GM12878 (cell line): ENCODE data around the gene FLNC. TPM values are rescaled to one million over a fixed set of nuclear protein-coding genes. Genes with fewer than 3 reads are reported as not detected.

Experiments used
- ATAC-seq: fragments of 200-7000 bp; cut with Tn5 transposase; 3 replicates; pipeline ENCODE4 v1.9.1; 2020; ENCODE audit warnings: mild to moderate bottlenecking, moderate library complexity
- Bru-seq: library from RNA; stranded (reverse); fragments of 400-500 nt; gene quantifications from one replicate; lab custom pipeline; 2021; lab: Mats Ljungman, UMichigan
- BruChase-seq, 2 experiments: library from RNA; stranded (reverse); fragments of 400-500 nt; gene quantifications; one replicate each; lab custom pipeline; 2021; lab: Mats Ljungman, UMichigan
- BruUV-seq: library from RNA; stranded (reverse); fragments of 400-500 nt; replicated peaks from 2 replicates; lab custom pipeline; 2021; lab: Mats Ljungman, UMichigan
- CTCF ChIA-PET: fragments of 300-600 bp; sonication (Branson Sonifier 250); formaldehyde crosslinking; extraction: SDS; loops from one replicate; lab custom pipeline; 2021; ENCODE audit warnings: inconsistent platforms; lab: Yijun Ruan, JAX
- POLR2A ChIA-PET: fragments of 350-600 bp; formaldehyde crosslinking; extraction: SDS; loops from one replicate; lab custom pipeline; 2021; ENCODE audit warnings: inconsistent platforms; lab: Charles Lee
- RAD21 ChIA-PET: fragments of 300-600 bp; sonication (Branson Sonifier 250); formaldehyde crosslinking; loops from one replicate; lab custom pipeline; 2023; ENCODE audit warnings: antibody characterized with exemption; ENCODE audit not compliant: unreplicated experiment; lab: Charles Lee
- SMC1A ChIA-PET: fragments of 300-600 bp; sonication (Branson Sonifier 250); formaldehyde crosslinking; loops from one replicate; lab custom pipeline; 2023; ENCODE audit not compliant: unreplicated experiment, uncharacterized antibody; lab: Charles Lee
- DNase-seq: peaks from one replicate; pipeline ENCODE4 v3.0.0-alpha.2; 2011; ENCODE audit warnings: low read depth, low spot score
- FAIRE-seq: peaks from 3 replicates; lab custom pipeline; 2011; peaks lifted over from hg19 to GRCh38; lab: Jason Lieb, UNC
- H2AFZ ChIP-seq: 2 replicates; pipeline ENCODE4 v1.6.0; 2011; ENCODE audit warnings: low read depth, low read length, control low read depth; ENCODE audit not compliant: control insufficient read depth
- H3K27ac ChIP-seq: 2 replicates; pipeline ENCODE4 v1.5.1; 2011; ENCODE audit warnings: control low read depth; ENCODE audit not compliant: control insufficient read depth, insufficient read depth
- H3K27me3 ChIP-seq, 2 experiments: replicated peaks in 1 of 2; 2 replicates each; pipeline versions ENCODE4 v1.6.0 to v1.6.1; 2011; ENCODE audit warnings: low read length in 1 of 2; ENCODE audit not compliant: control insufficient read depth in 2 of 2, insufficient read depth in 2 of 2
- H3K36me3 ChIP-seq, 2 experiments: 2 replicates each; pipeline ENCODE4 v1.5.1; 2011; ENCODE audit warnings: low read length in 1 of 2; ENCODE audit not compliant: control insufficient read depth in 2 of 2, insufficient read depth in 2 of 2
- H3K4me1 ChIP-seq: 2 replicates; pipeline ENCODE4 v1.6.1; 2011; ENCODE audit warnings: mild to moderate bottlenecking, low read length, moderate library complexity, mixed read lengths; ENCODE audit not compliant: control insufficient read depth, insufficient read depth
- H3K4me2 ChIP-seq: 2 replicates; pipeline ENCODE4 v1.6.0; 2011; ENCODE audit warnings: control low read depth; ENCODE audit not compliant: control insufficient read depth, insufficient read depth
- H3K4me3 ChIP-seq: fragments of 200-600 bp; sonication (generic); 2 replicates; pipeline ENCODE4 v1.5.1; 2016
- H3K79me2 ChIP-seq: 2 replicates; pipeline ENCODE4 v1.6.0; 2011; ENCODE audit warnings: low read length; ENCODE audit not compliant: control insufficient read depth, insufficient read depth
- H3K9ac ChIP-seq: 2 replicates; pipeline ENCODE4 v1.8.0; 2011; ENCODE audit warnings: low read length, control low read depth, mixed read lengths; ENCODE audit not compliant: control insufficient read depth, insufficient read depth
- H3K9me3 ChIP-seq: replicated peaks from 3 replicates; pipeline ENCODE4 v1.5.1; 2011; ENCODE audit warnings: mild to moderate bottlenecking, low read length; ENCODE audit not compliant: control insufficient read depth, insufficient read depth
- H4K20me1 ChIP-seq: 2 replicates; pipeline ENCODE4 v1.6.0; 2011; ENCODE audit not compliant: control insufficient read depth, insufficient read depth
- HDAC2 ChIP-seq: fragments of 200-600 bp; sonication (generic); IDR thresholded peaks from 2 replicates; pipeline ENCODE4 v1.6.1; 2017
- MYC ChIP-seq: IDR thresholded peaks from 2 replicates; pipeline ENCODE4 v1.6.1; 2011; ENCODE audit warnings: mild to moderate bottlenecking, low read length, moderate library complexity, inconsistent platforms; ENCODE audit not compliant: insufficient read depth, insufficient replicate concordance, insufficient read length, severe bottlenecking
- PAX8 ChIP-seq: fragments of 450-650 bp; IDR thresholded peaks from 2 replicates; pipeline ENCODE4 v1.6.1; 2017; ENCODE audit warnings: mild to moderate bottlenecking, moderate library complexity
- SMAD5 ChIP-seq: IDR thresholded peaks from 2 replicates; pipeline ENCODE4 v1.6.1; 2016; ENCODE audit warnings: antibody characterized with exemption, low read depth
- ZNF217 ChIP-seq: fragments of 450-650 bp; IDR thresholded peaks from 2 replicates; pipeline ENCODE4 v1.6.1; 2017; ENCODE audit warnings: antibody characterized with exemption, mild to moderate bottlenecking
- WGBS: methylation state at CpG from one replicate; pipeline ENCODE4 v1.1.6; 2016; ENCODE audit warnings: low lambda C conversion rate; ENCODE audit not compliant: insufficient replicate concordance, insufficient coverage; ENCODE audit errors: missing lambda C conversion rate; 5-methylcytosine and 5-hydroxymethylcytosine counted together
- in situ Hi-C: fragments of 300-500 bp; cut with MboI; formaldehyde crosslinking; loops from 9 replicates; pipeline ENCODE4 v1.14.3; 2018; ENCODE audit warnings: mixed read lengths
- intact Hi-C: fragments of 100-400 bp; cut with micrococcal nuclease; formaldehyde crosslinking; loops from one replicate; pipeline ENCODE4 v1.14.2; 2022; ENCODE audit not compliant: unreplicated experiment
- long read RNA-seq, 2 experiments: library from polyadenylated mRNA; unstranded; transcript quantifications; one replicate each; pipeline ENCODE4 v2.0.0, GENCODE V29; 2019 to 2020
- polyA minus RNA-seq, 3 experiments: library from RNA; depleted of rRNA, polyadenylated mRNA; stranded (reverse); fragments of >200 nt; gene quantifications; 2 replicates each; pipeline ENCODE4 v1.2.3, GENCODE V29; 2011
- polyA plus RNA-seq, 11 experiments: library from polyadenylated mRNA; depleted of rRNA in 4 of 11; unstranded in 6 of 11; stranded (reverse) in 5 of 11; fragments of >200 nt; fragmentation: Nextera tagmentation in 4 of 11; fragmentation: Illumina TruSeq in 1 of 11; extraction: Ambion mirVana in 4 of 11; extraction: Trizol in 1 of 11; gene quantifications; 1 replicate in 1 of 11; 2 replicates in 10 of 11; pipeline versions ENCODE4 v1.2.1 to v1.2.3, GENCODE V29; 2011 to 2016; ENCODE audit warnings: inconsistent platforms in 2 of 11, missing spikeins in 2 of 11, low read depth in 1 of 11
- total RNA-seq, 4 experiments: library from RNA; depleted of rRNA in 3 of 4; stranded (reverse); fragments of >200 nt in 3 of 4; fragmentation: Illumina TruSeq in 1 of 4; extraction: Trizol in 1 of 4; gene quantifications; 2 replicates each; pipeline versions ENCODE4 v1.2.1 to v1.2.3, GENCODE V29; 2013 to 2021
- TF ChIP-seq, protein P1 (sequence below): fragments of 450-650 bp; conservative IDR thresholded peaks from 2 replicates; pipeline ENCODE4 v1.6.1; 2017; ENCODE audit warnings: mild to moderate bottlenecking, moderate library complexity
- TF ChIP-seq, protein P2 (sequence below): fragments of 450-650 bp; IDR thresholded peaks from 2 replicates; pipeline ENCODE4 v1.6.1; 2017; ENCODE audit warnings: mild to moderate bottlenecking, moderate library complexity

FLNC gene, protein sequence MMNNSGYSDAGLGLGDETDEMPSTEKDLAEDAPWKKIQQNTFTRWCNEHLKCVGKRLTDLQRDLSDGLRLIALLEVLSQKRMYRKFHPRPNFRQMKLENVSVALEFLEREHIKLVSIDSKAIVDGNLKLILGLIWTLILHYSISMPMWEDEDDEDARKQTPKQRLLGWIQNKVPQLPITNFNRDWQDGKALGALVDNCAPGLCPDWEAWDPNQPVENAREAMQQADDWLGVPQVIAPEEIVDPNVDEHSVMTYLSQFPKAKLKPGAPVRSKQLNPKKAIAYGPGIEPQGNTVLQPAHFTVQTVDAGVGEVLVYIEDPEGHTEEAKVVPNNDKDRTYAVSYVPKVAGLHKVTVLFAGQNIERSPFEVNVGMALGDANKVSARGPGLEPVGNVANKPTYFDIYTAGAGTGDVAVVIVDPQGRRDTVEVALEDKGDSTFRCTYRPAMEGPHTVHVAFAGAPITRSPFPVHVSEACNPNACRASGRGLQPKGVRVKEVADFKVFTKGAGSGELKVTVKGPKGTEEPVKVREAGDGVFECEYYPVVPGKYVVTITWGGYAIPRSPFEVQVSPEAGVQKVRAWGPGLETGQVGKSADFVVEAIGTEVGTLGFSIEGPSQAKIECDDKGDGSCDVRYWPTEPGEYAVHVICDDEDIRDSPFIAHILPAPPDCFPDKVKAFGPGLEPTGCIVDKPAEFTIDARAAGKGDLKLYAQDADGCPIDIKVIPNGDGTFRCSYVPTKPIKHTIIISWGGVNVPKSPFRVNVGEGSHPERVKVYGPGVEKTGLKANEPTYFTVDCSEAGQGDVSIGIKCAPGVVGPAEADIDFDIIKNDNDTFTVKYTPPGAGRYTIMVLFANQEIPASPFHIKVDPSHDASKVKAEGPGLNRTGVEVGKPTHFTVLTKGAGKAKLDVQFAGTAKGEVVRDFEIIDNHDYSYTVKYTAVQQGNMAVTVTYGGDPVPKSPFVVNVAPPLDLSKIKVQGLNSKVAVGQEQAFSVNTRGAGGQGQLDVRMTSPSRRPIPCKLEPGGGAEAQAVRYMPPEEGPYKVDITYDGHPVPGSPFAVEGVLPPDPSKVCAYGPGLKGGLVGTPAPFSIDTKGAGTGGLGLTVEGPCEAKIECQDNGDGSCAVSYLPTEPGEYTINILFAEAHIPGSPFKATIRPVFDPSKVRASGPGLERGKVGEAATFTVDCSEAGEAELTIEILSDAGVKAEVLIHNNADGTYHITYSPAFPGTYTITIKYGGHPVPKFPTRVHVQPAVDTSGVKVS (N-terminal part only)
- total RNA-seq (2013; cell fraction: nucleolus; rRNA removed): 0.04 TPM in 1 of 2 replicates, not detected in the other
- total RNA-seq (2014; rRNA removed): 0.05 and 0.11 TPM in 2 replicates
- total RNA-seq (2014; rRNA removed; fragmentation: Illumina TruSeq; extraction: Trizol): 0.09 TPM in 1 of 2 replicates, not detected in the other
- 0.21 and 0.32 TPM in 2 replicates for total RNA-seq (2021)
- polyA plus RNA-seq (2011; ENCODE audit: low read depth): 0.07 TPM
- polyA plus RNA-seq (2011; rRNA removed): not detected in 2 replicates
- not detected in 2 replicates for polyA plus RNA-seq (2011; cell fraction: cytosol; rRNA removed)
- 0.03 TPM in 1 of 2 replicates, not detected in the other for polyA plus RNA-seq (2011; cell fraction: nucleus; rRNA removed)
- polyA plus RNA-seq (2012): 0.12 and 0.17 TPM in 2 replicates
- polyA plus RNA-seq (2014; fragmentation: Illumina TruSeq; extraction: Trizol): 0.01 TPM in 1 of 2 replicates, not detected in the other
- under 1 TPM in 1 of 2 experiments, not detected in 1; 0.02 TPM for polyA plus RNA-seq (2014; fragmentation: Nextera tagmentation; extraction: Ambion mirVana)
- polyA plus RNA-seq (2014; rRNA removed): 0.01 and 0.06 TPM in 2 replicates
- polyA plus RNA-seq (2016; fragmentation: Nextera tagmentation; extraction: Ambion mirVana): under 1 TPM; 0.03 to 0.08 TPM
- polyA minus RNA-seq (2011; rRNA and poly(A)+ RNA removed): 0.05 and 0.07 TPM in 2 replicates
- polyA minus RNA-seq (2011; cell fraction: cytosol; rRNA and poly(A)+ RNA removed): 0.13 TPM in 1 of 2 replicates, not detected in the other
- polyA minus RNA-seq (2011; cell fraction: nucleus; rRNA and poly(A)+ RNA removed): 0.19 TPM in 1 of 2 replicates, not detected in the other
- percentile 3 among the genes with signal in this experiment for Bru-seq, nascent RNA
- percentile 9 among the genes with signal in this experiment for BruChase-seq, experiment 1, labeled RNA remaining after a 6-hour chase
- not detected for BruChase-seq, experiment 2, labeled RNA remaining after a 2-hour chase
- long read RNA-seq, experiment 1: 0 reads
- long read RNA-seq, experiment 2: 0 reads

DNA sequence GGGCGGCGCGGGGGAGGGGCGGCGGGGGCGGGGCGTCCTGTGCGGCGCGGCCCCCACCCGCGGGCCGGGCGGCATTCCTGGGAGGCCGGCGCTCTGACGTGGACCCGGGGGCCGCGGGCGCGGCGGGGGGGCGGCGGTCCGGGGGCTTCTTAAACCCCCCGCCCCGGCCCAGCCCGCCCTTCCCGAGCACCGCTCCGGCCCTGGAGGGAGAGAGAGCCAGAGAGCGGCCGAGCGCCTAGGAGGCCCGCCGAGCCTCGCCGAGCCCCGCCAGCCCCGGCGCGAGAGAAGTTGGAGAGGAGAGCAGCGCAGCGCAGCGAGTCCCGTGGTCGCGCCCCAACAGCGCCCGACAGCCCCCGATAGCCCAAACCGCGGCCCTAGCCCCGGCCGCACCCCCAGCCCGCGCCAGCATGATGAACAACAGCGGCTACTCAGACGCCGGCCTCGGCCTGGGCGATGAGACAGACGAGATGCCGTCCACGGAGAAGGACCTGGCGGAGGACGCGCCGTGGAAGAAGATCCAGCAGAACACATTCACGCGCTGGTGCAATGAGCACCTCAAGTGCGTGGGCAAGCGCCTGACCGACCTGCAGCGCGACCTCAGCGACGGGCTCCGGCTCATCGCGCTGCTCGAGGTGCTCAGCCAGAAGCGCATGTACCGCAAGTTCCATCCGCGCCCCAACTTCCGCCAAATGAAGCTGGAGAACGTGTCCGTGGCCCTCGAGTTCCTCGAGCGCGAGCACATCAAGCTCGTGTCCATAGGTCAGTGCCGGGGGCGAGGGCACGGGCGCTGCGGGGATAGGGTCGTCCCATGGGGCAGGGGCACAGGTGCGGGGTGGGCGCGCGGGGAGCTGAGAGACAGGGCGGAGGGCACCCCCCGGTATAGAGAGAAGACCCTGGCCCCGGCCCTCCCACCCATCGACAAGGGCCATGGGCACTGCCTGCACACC, at the start of gene FLNC:
Gene FLNC (plus strand): TSS at position 176 of the 947 bp plus-strand sequence. CDS start 232 bp downstream, at position 408.
- in situ Hi-C loops (no loop called here), intact Hi-C loops (no loop called here)
- Histone ChIP-seq H2AFZ (no peak within 1 kb of the TSS), H3K9me3 (no peaks in the 10 kb centered on the region), H3K27ac (no peak within 1 kb of the TSS), H4K20me1 (no peaks in the 10 kb centered on the region), H3K9ac (no peak within 1 kb of the TSS), H3K4me2 (peak within 1 kb of the TSS; percentile 44), H3K36me3 (no peaks in the 10 kb centered on the region), H3K27me3 (peaks cover 15% of the 10 kb centered on the region in 2 experiments), H3K79me2 (no peaks in the 10 kb centered on the region), H3K4me3 (no peak within 1 kb of the TSS), H3K4me1 (peaks cover 8% of the 10 kb centered on the region)
- no peak for ATAC-seq
- no peak for DNase-seq
- RAD21 ChIA-PET: no interaction called here
- WGBS: 16% methylated on average over 68 of the region's 109 CpGs
- CTCF ChIA-PET: interaction anchor here (0.7 kb wide), 2 partner anchors 90 to 445 kb away, joined by 3 read pairs; no protein-coding TSS in a partner anchor
- SMC1A ChIA-PET: no interaction called here
- FAIRE-seq: no peak
- BruUV-seq: no TSS peak
- POLR2A ChIA-PET: no interaction called here
- TF ChIP-seq SMAD5 (no peak), ZNF217 (no peak), MYC (no peak), HDAC2 (0 out of 2 replicates have a peak, but pooled peaks have one; percentile 49), PAX8 (no peak)
- TF ChIP-seq, protein P1, sequence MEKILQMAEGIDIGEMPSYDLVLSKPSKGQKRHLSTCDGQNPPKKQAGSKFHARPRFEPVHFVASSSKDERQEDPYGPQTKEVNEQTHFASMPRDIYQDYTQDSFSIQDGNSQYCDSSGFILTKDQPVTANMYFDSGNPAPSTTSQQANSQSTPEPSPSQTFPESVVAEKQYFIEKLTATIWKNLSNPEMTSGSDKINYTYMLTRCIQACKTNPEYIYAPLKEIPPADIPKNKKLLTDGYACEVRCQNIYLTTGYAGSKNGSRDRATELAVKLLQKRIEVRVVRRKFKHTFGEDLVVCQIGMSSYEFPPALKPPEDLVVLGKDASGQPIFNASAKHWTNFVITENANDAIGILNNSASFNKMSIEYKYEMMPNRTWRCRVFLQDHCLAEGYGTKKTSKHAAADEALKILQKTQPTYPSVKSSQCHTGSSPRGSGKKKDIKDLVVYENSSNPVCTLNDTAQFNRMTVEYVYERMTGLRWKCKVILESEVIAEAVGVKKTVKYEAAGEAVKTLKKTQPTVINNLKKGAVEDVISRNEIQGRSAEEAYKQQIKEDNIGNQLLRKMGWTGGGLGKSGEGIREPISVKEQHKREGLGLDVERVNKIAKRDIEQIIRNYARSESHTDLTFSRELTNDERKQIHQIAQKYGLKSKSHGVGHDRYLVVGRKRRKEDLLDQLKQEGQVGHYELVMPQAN: no peak
- TF ChIP-seq, protein P2, sequence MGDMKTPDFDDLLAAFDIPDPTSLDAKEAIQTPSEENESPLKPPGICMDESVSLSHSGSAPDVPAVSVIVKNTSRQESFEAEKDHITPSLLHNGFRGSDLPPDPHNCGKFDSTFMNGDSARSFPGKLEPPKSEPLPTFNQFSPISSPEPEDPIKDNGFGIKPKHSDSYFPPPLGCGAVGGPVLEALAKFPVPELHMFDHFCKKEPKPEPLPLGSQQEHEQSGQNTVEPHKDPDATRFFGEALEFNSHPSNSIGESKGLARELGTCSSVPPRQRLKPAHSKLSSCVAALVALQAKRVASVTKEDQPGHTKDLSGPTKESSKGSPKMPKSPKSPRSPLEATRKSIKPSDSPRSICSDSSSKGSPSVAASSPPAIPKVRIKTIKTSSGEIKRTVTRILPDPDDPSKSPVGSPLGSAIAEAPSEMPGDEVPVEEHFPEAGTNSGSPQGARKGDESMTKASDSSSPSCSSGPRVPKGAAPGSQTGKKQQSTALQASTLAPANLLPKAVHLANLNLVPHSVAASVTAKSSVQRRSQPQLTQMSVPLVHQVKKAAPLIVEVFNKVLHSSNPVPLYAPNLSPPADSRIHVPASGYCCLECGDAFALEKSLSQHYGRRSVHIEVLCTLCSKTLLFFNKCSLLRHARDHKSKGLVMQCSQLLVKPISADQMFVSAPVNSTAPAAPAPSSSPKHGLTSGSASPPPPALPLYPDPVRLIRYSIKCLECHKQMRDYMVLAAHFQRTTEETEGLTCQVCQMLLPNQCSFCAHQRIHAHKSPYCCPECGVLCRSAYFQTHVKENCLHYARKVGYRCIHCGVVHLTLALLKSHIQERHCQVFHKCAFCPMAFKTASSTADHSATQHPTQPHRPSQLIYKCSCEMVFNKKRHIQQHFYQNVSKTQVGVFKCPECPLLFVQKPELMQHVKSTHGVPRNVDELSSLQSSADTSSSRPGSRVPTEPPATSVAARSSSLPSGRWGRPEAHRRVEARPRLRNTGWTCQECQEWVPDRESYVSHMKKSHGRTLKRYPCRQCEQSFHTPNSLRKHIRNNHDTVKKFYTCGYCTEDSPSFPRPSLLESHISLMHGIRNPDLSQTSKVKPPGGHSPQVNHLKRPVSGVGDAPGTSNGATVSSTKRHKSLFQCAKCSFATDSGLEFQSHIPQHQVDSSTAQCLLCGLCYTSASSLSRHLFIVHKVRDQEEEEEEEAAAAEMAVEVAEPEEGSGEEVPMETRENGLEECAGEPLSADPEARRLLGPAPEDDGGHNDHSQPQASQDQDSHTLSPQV: no peak
